Activated T-helper 9 cell treated with anti-CD3 and anti-CD28 coated beads, Interleukin-2, amount 50 U/mL, for 16 hours (primary cell): Measurements from ENCODE around the gene C7orf57.
"Not testable (repeated sequence)": the region's sequence is repeated elsewhere in the genome, so short reads cannot be mapped to it uniquely, and the experiment has no call there.

Experiments used
- DNase-seq: peaks from one replicate; pipeline ENCODE4 v3.0.0-alpha.2; 2020; ENCODE audit warnings: low read depth

C7orf57 gene

DNA sequence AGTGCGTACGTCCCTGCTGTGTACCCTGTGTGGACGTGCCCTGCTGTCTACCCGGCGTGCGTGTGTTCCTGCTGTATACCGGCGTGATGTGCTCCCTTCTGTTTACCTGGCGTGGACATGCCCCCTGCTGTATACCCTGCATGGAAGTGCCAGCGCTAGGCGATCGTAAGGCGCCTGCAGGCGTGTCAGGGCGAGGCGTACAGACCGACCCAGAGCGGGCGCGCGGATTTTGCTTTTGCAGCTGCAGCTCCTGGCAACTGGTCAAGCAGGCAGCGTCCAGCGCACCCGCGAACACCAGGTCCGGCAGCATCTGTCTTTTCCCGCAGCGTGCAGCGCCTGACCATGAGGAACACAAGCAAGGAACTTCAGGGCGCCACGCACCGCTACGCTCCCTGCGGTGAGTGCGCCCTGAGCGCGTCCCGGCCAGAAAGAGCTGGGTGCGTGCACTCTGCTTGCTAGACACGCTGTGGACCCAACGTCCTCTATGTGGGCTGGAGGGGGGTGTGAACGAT is 680 bp downstream of the C7orf57 start:
- DNase-seq = no peak

DNA sequence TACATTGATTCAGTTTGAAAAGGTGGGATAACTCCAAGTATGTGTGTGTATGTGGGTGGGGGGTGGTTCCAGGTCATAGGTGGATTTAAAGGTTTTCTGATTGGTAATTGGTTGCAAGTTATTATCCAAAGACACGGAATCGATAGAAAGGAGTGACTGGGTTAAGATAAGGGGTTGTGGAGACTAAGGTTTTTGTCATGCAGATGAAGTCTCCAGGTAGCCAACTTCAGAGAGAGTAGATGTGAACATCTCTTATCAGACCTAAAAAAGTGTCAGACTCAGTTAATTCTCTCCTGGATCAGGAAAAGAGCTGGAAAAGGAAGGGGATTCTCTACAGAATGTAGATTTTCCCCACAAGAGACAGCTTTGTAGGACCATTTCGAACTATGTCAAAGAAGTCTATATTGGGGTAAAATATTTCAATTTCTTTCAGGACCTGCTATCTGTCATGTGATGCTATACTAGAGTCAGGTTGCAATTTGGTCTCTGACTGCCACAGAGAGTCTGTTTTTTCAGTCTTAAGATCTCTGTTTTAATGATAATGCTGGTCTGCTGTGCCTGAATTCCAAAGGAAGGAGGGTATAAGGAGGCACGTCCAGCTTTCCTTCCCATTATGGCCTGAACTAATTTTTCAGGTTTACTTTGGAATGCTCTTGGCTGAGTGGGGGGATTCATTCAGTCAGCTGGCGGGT is 3.6 kb downstream of the C7orf57 start:
- no peak for DNase-seq

DNA sequence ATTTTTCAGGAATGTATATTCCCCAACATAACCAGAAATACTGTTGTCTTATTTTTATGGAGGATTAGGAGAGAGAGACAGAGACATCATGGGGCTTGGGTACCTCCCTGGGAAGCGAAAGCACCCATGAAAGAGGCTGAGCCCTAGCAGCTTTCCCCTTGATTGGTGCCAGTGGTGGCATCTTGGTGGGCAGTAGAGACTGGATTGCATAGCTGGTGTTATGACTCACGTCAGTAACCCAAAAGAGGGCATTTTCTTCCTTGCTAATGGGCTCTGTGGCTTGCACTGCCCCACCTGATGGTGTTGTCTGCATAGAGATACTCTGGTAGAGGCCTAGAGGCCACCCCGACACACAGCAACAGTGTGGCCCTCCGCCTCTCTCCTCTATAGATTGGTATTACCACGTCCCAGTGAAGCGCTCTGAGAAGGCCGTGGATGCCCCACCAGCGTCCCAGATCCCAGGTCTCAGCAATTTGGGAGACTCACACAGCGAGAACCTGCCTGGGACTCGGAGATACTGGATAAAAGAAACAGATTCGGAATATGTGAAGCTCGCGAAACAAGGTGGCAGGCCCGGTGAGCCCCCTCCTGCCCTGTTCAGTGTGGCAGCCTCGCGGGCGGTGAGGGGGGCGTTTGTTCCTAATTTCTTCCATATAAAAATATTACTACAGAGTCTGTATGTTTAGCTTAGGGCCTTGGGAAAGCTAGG is 5.8 kb downstream of the C7orf57 start:
- no peak for DNase-seq

DNA sequence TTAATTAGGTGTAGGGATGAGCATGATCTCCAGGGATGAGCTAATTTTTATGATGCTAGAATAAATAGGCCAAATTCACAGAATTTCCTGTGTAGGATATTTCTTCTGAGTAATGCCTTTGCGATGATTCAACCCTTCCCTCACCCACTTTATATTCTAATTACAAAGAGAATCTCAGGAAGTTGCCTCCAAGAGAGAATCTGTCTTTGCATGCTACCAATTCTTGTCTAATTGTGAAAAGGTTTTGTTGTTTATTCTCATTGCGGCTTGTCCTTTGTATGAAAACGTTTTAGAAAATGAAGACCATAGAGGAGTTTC is 6.3 kb downstream of the C7orf57 start:
- no peak for DNase-seq

DNA sequence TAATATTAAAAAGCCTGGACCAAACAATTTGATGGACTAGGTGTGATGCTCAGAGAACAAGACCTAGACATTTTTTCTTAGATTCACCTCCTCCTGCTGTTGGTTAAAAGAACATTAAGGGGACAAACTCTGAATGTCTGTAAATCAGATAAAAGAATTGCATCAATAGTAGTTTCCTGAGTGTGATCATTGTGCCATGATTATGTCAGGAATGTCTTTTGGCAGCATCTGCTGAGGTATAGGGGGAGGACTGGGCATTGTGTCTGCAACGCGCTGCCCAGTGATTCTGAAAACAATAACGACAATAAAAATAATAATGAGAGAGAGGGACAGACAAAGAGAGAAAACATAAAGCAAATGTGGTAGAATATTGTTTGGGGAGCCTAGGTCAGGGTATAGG is 6.9 kb downstream of the C7orf57 start:
- DNase-seq = no peak

DNA sequence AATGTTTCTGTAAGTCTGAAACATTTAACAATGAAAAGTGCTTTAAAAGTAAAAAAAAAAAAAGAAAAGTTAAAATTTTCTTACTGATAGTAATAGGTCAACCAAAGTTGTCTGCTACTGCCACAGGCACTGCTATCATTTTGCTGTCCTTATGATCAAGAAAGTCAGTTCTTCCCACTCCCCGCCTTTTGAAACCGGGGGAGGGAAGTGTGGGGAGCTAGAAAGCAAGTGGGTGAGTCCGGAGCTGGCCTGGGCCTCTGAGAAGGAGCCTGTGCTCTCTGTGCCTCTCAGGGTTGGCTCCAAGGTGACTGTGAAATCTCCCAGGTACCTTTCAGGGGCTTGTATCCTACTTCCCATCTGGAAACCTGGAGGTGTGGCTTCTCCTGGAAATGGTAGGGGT is 7.3 kb downstream of the C7orf57 start:
- DNase-seq = no peak

DNA sequence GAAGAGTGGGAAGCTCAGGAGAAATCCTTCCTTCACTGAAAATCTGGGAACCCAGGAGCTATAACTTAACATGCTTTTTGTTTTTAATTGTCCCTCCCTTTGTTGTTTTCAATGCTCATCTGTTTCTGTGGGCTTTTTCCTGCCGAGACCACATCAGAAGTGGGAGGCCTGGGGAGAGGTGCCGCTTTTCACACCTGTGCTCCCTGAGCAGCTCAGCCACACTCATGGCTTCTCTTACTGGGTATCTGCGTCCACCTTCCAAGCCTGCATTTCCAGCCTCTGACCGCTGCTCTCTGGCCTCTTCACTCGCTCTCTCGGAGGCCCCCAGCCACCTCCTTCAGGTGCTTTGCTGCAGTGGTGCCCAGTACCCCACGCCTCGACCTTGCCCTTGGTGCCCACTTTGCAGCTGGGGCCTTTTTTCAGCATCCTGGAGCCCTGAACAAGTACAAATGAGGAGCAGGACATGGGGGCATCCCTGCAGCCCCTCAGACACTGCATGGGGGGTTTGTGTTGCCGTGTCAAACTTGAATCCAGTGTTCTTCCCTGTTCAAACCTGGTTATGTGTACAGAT is 9.9 kb downstream of the C7orf57 start:
- DNase-seq = no peak

DNA sequence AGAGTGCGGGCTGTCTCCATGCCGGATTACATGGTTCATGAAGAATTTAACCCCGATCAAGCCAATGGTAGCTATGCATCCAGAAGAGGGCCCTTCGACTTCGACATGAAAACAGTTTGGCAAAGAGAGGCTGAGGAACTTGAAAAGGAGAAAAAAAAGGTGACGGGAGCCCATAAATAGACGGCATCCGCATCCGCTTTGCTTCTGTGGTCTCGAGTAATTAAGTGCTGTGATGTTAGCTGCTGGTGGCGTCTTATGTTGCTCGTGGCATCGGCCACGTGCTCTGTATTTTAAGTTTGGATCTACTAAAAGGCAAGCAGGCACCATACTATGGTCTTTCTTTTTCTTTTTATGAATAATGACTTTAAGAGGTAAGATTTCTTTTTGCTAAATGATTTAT is 11.1 kb downstream of the C7orf57 start:
- no peak for DNase-seq

DNA sequence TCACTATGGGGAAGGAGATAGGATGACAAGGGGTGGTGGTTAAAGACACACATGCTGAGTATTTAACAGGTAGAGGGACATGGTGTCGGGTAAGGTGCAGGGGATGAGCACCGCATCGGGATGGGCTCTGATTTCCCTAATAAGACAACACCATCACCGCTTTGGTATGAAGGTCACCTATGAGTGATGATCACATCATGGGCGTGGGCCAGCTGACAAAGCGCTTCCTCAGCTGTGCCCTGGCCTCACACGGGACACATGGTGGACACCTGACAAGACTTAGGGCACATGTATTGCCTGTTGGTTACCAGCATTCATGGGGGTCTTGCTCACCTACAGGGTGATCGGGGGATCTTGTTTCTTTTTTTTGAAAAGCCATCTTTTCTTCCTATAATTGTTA is 12.8 kb downstream of the C7orf57 start:
- DNase-seq = no peak

DNA sequence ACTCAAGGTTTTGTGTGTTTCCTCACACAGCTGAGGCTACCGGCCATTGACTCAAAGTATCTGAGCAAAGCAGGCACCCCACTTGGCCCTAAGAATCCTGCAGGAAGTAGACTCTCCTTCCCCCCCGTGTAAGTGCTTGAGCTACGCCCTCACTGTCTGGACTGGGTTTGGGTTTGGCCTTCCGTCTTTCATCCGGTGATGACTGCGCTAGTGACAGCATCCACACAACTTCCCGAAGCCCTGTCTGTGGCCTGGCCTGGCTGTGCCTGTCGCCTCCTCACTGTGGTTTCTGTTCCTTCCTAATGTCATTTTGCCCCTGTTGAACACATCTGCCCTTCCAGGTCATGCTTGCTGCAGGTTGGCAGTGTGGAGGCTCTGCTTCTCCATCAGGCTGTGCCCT is 14.5 kb downstream of the C7orf57 start:
- no peak for DNase-seq

DNA sequence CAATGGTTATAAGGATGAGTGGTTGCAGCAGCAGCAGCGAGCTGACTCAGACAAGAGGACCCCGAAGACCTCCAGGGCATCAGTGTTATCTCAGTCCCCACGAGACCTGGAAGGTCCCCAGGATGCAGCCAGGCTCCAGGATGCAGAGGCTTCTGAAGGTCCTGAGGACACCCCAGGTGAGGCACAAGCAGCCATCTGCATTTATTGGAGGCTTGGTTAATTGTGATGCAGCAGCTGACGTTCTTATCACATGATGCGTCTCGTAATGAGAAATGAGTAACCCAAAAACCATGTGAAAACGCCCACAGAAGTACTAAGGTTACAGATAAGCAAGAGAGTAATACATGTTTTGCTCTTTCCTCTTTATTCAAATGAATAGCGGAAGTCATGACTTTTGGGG is 17.4 kb downstream of the C7orf57 start:
- DNase-seq = no peak

DNA sequence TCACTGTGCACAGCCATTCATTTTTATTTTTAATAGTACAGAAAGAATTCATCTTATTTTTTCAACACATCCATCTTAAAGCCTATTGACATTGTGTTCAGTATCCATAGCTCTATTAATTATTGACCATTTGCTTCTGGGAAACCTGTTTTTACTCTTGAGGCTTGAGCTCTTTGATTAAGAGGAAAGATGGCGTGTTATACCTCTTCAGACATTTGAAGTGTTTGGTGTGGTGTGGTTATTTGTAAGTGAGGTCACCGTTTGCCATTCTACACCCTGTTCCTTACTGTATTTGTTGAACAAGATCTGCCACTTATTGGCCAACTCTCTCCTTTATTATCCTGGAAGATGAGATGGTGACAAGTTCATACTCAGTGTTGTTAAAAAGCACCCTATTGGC is 18.4 kb downstream of the C7orf57 start:
- DNase-seq = no peak

DNA sequence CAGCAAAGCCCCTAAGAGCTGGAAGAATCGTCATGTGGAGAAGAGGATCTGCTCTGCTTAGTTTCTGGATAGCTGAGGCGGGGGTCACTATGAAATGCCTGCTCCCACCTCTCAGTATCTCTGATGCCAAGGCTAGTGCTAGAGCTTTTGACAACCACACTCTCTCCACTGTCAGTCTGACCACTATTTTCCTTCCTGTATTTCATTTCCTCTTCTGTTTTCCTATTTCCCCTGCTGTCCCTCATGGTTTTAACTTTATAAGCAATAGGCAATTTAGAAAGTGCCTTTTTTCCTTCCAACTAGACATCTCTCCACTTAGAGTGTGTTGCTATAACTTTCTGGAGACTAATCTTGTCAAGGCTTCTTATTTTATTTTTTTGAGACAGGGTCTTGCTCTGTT is 23.6 kb downstream of the C7orf57 start:
- DNase-seq = no peak

DNA sequence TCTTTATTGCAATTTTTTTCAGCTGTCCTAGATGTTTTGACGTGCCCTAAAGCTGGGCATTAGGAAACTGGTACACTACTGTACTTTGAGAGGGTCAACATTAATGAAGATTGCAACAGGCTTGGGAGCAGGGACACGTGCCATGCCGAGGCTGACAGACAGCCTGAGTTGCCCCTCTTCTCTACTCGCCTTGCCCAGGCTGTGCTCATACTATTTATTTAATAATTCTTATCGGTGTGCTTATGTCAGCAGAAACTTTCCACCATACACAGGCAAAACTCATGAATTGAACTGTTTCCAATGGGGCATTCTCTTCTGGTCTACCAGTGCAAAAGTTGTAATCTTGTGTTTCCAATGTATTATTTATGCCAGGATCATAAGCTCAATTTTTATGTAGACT is 24.4 kb downstream of the C7orf57 start:
- no peak for DNase-seq

DNA sequence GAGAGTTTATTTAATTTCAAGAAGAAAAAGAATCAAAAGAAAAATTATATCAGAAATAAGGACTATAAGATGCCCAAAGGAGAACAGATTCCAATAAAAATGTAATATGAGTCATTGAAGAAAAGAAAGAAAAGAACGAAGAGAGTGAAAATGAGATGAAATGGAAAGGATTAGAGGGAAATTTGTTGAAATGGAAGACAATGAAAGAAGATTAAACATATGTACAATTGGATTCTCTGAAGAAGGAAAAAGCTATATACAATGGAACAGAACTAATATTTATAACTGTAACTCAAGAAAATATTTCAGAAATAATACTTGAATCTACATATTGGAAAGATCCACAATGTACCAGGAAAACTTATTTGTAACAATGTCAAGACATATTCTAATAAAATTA is 28.6 kb downstream of the C7orf57 start:
- DNase-seq = no peak

DNA sequence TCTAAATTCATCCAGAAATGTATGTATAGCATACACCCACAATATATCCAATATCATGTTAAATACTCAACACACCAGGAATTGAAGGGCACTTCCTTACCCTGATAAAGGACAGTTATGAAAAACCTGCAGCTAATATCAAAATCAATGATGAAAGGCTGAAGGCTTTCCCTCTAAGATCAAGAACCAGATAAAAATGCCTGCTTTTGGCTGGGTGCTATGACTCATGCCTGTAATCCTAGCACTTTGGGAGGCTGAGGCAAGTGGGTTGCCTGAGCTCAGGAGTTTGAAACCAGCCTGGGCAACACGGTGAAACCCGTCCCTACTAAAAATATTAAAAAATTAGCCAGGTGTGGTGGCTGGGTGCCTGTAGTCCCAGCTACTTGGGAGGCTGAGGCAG is 32.1 kb downstream of the C7orf57 start:
- DNase-seq = no peak

DNA sequence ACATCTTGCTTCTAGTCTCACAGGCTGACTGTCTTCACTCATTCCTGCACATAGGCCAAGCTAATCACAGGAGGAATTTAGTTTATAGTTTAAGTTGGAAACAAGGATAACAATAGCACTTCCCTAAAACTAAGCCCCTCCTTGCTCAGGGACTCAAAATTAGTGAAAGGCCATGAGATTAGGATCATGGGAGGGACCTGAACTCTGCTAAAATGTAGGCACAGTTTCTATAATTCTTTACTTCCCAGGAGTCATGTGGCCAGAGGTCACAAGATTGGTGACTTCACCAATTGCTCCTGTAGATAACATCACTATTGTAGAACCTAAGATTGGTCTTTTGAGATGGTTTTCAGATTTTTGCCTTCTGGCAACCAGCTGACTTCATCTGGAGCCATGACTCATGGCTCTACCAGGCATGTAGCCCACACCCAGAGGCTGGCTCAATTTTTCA is 38.9 kb downstream of the C7orf57 start:
- DNase-seq = no peak

DNA sequence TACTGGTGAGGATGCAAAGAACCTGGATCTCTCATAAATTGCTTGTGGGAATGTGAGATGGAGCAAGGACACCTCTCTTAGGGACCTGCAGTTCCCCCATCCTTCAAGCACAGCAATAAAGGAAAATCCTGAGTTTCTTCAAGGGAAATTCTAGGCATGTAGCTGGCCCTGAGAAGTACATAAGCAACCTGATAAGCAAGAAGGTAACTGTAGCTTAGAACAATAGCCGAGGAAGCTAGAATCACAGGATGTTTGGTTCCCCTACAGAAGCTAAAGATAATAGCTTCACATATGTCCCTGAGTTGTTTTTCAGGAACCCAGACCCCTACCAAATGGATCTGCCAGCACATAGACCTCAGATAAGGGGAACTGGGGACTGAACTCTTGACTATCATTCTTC is 42.1 kb downstream of the C7orf57 start:
- no peak for DNase-seq

DNA sequence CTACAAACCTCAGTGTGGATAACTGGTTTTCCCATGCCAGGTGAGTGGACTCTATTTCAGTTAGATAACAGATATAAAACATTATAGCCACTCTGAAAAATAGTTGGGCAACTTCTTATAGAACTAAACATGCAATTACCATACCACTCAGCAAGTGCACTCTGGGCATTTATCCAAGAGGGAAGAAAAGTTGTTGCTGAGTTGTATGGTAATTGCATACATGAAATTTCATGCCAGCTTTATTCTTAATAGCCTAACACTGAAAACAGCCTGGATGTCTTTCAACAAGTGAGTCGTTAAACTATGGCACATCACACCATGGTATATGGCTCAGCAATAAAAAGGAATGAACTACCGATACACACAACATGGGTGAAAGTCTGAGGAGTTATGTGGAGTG is 43.1 kb downstream of the C7orf57 start:
- DNase-seq = no peak

DNA sequence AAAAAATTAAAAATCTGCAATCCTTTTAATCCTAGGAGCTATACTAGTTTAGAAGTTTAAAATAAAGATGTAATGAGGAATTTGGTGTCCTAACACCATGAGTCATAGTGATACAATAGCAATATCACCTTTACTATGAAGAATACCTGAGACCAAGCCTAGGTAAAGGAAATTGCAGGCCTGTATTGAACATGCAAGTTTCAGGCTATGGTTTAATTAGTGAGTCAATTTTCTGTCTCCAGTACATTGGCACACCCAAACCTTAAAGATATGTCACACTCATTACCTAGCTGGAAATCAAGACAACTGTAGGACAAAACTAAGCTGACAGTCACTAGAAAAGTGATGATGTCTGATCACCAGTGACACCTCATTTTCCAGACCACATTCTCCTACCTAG is 47.0 kb downstream of the C7orf57 start:
- DNase-seq = not testable (repeated sequence)

DNA sequence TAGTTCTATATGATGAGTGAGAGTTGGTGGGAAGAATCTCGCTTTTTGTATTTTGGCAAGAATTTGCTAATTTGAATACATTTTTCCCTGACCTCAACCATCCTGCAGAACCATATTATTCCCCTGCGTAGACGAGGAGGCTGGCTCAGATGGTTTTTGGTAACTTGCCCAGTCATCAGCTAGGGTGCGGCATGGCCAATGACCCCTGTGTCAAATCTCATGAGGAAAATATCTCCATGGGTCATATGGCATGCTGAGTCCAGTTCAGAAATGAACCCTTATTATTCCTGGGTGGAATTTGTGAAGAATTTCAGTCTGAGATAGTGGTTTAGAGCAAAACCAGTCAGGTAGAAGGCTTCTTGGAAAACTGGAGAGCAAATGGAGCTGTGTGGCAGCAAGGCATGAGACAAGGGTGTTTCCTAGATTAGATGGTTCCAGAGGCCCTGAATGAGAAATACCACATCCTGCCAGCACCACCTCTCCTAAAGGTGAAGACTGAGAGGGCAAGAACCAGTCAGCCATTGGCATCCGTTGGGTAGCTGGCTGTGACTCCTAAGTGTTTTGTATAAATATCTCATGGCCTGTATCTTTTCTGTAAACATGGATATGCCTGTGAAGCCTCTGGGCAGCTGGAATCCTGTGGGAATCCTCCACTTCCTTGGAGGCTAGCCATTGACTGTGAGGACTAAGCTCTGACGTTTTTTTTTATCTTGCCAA is 47.9 kb downstream of the C7orf57 start:
- DNase-seq = no peak

DNA sequence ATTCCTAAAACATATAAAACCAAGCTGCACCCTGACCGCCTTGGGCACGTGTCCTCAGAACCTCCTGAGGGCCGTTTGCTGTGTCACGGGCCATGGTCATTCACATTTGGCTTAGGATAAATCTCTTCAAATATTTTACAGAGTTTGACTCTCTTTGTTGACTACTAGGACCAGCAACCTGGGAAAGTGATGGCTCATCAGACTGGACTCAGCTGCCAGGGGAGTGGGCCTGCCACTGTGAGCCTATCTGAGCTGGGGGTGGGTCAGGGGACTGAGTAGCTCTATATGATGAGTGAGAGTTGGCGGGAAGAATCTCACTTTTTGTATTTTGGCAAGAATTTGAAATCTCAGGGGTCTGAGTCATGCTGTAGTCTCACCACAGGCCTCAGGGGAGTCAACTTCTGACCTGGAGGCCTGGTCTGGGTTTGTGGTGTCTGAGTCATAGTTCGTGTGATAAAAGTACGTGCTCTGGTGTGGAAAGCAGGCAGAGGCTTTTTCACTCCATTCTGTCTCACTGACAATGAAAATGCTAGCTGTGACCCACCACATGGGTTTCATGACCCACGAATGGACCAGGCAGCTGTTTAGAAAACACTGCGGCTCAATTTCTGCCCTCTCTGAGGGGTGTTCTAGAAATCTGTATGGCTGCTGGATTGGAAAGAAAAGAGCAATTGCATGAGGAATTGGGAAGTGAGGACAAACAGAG is 49.5 kb downstream of the C7orf57 start:
- peak; percentile 63 for DNase-seq
